ENCODE results near the gene SCFD1. TPM values are rescaled to one million over a fixed set of nuclear protein-coding genes. Genes with fewer than 3 reads are reported as not detected.
"Not testable (repeated sequence)": the region's sequence is repeated elsewhere in the genome, so short reads cannot be mapped to it uniquely, and the experiment has no call there.

The SCFD1 gene, protein sequence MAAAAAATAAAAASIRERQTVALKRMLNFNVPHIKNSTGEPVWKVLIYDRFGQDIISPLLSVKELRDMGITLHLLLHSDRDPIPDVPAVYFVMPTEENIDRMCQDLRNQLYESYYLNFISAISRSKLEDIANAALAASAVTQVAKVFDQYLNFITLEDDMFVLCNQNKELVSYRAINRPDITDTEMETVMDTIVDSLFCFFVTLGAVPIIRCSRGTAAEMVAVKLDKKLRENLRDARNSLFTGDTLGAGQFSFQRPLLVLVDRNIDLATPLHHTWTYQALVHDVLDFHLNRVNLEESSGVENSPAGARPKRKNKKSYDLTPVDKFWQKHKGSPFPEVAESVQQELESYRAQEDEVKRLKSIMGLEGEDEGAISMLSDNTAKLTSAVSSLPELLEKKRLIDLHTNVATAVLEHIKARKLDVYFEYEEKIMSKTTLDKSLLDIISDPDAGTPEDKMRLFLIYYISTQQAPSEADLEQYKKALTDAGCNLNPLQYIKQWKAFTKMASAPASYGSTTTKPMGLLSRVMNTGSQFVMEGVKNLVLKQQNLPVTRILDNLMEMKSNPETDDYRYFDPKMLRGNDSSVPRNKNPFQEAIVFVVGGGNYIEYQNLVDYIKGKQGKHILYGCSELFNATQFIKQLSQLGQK
- 42.3 TPM for total RNA-seq

DNA sequence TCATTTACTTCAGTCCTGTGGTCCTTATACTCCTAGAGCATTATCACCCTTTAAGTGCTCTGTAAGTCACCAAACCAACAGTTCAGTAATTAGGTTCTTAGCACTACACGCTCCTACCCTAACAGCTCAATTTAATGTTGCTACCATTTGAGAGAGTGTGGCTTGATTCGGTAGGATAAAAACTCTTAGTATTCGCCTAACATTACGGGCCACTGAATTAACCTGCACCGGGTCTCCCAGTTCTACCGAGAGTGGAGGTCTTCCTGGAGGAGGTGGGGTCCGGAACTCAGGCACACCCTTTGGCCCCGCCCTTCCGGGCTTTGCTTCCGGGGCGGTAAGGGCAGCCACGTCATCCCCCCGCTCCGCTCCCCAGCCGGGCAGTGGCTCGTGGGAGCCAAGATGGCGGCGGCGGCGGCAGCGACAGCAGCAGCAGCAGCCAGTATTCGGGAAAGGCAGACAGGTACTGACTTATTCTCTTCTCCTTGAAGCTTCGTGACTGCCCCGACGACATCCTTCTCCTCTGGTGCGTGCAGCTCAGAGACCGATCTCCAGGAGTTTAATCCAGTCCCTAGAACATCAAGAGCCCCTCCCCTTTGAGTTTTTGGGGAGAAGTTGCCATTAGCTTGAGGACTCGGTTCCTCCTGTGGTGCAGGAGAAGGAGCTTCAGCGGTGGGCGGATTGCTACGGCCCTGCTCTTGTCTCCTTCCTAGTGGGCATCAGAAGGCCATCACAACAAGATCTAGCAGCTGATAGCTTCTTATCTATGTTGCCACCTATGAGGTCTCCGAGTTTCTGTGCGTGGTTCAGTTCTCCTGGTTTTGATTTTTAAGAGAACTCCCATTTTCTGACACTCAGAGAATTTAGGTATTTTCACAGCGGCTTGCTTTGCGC is at the start of gene SCFD1:
TSS of gene SCFD1 (plus strand) at position 380 of the 891 bp plus-strand sequence. CDS start at position 400, 20 bp downstream.
- DNase-seq (ENCODE audit: low read depth in 2 of 3, low spot score in 2 of 3): peak; percentile 68 to 95 (median 92)

DNA sequence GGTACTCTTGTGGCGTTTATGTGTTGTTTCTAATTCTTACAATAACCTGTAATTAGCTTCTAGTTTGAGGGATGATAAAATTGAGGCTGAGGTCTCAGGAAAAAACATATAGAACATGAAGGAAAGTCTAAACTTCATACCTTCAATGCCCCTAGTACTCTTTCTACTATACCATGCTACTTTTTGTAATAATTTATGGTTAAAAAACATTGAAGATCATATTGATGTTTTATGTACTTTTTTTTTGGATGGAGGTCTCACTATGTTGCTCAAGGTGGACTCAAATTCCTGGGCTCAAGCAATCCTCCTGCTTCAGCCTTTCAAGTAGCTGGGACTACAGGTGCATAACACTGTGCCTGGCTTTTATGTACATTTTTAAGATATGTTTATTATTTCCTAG is 49.3 kb upstream of the SCFD1 start:
- no peak for DNase-seq (ENCODE audit: low read depth in 2 of 3, low spot score in 2 of 3)

DNA sequence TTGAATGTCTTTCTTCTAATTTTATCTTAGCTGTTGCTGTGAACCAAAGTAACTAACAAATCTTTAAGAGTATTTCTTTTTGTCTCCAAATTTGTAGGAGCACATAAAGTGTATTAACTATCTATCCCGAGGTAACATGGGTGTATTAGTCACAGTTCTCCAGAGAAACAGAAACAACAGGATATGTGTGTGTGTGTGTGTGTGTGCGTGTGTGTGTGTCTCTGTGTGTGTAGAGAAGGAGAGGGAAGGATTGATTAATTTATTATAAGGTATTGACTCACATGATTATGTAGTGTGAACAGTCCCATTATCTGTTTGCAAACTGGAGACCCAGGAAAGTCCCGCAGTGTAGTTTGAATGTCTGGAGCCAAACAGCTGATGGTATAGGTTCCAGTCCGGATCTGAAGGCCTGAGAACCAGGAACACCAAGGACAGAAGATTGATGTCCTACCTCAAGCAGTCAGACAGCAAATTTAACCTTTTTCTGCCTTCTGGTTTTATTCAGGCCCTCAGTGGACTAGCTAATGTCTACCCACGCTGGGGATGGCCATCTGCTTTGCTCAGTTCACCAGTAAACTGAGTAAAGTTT is 48.8 kb upstream of the SCFD1 start:
- no peak for DNase-seq (ENCODE audit: low read depth in 2 of 3, low spot score in 2 of 3)

DNA sequence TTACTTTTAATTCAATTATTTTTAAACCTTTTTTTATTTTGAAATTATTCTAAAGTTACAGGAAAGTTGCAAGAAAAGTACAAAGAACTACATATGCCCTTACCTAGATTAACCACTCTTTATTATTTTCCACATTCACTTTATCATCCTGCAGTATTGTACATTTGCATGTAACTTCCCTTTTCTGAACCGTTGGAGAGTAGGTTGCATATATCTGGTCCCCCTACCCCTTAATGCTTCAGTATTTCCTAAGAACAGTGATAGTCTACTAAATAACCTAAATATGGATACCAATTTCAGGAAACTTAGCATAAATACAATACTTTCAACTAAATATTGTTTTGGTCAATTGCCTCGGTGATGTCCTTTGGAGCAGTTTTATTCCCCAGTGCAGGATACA is 48.2 kb upstream of the SCFD1 start:
- DNase-seq (ENCODE audit: low read depth in 2 of 3, low spot score in 2 of 3): peak in 1 of 3 donors; percentile 31

DNA sequence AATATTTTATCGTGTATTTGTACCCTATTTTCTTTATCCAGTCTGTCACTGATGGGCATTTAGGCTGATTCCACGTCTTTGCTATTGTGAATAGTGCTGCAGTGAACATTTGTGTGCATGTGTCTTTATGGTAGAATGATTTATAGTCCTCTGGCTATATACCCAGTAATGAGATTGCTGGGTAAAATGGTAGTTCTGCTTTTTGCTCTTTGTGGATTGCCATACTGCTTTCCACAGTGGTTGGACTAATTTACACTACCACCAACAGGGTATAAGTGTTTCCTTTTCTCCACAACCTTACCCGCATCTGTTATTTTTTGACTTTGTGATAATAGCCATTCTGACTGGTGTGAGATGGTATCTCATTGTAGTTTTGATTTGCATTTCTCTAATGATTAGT is 47.3 kb upstream of the SCFD1 start:
- peak in 1 of 3 donors; percentile 66 for DNase-seq (ENCODE audit: low read depth in 2 of 3, low spot score in 2 of 3)

DNA sequence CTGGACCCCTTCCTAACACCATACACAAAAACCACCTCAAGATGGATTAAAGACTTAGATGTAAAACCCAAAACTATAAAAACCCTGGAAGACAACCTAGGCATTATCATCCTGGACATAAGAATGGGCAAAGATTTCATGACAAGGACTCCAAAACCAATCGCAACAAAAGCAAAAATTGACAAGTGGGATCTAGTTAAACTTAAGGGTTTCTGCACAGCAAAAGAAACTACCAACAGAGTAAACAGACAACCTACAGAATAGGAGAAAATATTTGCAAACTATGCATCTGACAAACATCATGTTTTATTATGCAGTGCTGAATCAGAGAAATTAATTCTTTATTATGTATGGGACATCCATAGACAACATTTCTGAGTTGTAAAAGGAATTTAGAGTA is 45.8 kb upstream of the SCFD1 start:
- DNase-seq (ENCODE audit: low read depth in 2 of 3, low spot score in 2 of 3): not testable (repeated sequence)

DNA sequence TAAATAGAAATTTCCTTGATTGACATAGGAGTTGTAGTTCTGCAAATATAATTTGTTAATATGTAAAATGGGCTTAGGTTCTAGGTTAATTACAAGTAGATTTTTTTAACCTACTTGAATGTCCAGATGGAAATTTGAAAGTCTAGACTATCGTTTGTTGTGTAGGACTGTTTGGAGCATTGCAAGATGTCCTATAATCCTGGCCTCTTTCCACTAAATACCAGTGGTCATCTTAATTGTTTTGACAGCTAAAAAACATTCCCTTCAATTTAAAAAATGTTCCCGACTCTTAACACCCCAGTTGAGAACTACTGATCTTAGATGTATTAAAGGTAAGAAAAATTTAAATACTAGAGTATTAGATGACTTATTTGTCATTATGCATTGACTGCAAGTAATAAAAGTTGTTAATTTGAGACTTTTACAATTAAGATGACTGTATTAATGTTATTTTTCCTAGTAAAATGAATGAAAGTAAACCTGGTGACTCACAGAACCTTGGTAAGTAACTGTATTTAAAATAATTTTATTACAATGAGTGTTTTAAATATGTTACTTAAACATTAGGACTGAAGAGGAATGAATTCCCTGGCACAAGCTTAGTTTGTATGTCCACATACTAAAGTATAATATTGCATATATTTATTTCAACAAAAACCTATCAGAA is 41.4 kb upstream of the SCFD1 start:
- DNase-seq (ENCODE audit: low read depth in 2 of 3, low spot score in 2 of 3): no peak

DNA sequence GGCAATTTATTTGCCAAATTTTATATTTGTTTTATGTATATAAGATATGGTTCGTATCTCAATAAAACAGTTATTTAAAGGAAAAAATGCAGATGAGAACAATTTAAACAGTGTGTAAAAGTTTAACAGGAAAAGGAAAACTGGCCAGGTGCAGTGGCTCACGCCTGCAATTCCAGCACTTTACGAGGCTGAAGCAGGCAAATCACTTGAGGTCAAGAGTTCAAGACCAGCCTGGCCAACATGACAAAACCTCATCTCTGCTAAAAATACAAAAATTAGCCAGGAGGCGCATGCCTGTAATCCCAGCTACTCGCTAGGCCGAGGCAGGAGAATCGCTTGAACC is 40.9 kb upstream of the SCFD1 start:
- DNase-seq (ENCODE audit: low read depth in 2 of 3, low spot score in 2 of 3): no peak

DNA sequence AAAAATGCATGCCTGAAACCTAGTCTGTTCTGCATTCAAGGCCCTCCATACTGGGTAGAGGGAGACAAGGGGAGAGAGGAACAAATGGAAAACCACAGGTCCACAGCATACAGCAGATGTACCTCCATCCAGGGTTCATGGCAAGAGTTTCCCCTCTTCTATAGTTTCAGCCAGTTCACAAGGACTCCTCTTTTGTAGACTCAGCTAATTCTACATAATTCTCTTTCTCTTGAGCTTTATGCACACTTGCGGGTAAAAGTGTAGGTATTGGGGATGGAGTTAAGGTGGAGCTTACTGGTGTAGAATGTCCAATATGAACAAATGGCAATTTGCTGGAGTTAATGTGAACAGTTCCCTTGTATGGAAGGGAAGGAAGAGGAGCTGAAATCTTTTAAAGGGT is 39.7 kb upstream of the SCFD1 start:
- no peak for DNase-seq (ENCODE audit: low read depth in 2 of 3, low spot score in 2 of 3)

DNA sequence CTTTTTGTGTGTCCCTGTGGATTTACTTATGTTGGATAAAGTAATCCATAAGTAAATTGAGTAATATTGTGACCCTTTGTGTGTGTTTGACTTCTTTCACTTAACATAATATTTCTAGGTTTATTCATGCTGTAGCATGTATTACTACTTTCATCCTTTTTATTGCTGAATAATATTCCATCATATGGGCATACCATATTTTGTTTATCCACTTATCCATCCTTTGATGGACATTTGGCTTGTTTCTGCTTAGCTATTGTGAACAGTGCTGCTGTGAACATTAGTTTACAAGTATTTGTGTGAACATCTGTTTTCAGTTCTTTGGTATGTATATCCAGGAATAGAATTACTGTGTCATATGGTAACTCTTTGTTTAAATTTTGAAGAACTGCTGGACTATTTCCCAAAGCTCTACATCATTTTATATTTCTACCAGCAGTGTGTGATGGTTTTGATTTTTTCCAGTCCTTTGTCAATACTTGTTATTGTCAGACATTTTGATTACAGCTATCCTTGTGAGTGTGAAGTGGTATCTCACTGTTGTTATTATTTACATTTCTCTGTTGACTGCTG is 38.0 kb upstream of the SCFD1 start:
- no peak for DNase-seq (ENCODE audit: low read depth in 2 of 3, low spot score in 2 of 3)

DNA sequence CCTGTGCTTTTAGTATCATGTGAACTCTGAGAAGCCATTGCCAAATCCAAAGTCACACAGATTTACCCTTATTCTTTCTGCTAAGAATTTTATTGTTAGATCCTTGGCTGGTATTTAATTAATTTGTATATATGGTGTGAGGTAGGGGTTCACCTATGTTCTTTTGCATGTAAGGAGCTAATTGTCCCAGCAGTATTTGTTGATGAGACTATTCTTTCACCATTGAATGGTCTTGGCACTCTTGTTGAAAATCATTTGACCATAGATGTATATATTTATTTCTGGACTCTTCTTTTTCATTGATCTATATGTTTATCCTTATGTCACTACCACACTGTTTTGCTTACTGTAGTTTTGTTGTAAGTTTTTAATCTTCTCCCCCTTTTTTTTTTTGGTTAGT is 36.9 kb upstream of the SCFD1 start:
- no peak for DNase-seq (ENCODE audit: low read depth in 2 of 3, low spot score in 2 of 3)

DNA sequence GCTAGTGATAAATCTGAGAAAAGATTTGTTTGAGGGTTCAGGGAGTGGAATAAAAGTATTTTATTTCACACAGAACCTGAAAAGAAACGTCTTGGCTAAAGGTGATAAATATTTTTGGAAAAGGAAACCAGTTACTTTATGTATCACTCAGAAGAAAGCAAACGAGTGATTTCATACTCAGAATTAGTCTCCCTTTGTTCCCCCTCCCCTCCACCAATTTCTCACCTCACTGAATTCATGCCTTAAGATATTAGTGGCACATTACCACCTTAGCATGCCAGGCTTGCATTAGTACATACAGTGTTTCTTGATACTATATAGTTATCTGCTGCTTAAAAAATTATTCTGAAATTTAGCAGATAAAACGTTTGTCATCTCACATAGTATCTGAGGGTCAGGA is 35.0 kb upstream of the SCFD1 start:
- DNase-seq (ENCODE audit: low read depth in 2 of 3, low spot score in 2 of 3): no peak

DNA sequence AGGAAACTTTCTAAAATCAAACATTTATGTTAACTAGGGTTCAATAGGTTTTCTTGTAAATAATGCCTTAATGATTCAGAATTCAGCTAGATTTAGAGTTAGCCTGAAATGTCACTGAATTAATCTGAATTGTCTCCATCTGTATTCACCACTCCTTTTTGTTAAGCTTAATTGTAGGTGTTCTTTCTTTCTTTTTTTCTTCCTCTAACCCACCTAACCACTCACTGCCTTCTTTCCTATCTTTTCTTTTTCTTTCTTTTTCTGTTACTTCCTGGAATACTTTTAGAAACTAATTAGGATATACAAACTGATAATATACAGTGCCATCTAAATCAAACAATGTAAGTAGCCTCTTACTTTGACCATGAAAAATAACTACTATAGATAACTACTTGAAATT is 33.2 kb upstream of the SCFD1 start:
- DNase-seq (ENCODE audit: low read depth in 2 of 3, low spot score in 2 of 3): no peak

DNA sequence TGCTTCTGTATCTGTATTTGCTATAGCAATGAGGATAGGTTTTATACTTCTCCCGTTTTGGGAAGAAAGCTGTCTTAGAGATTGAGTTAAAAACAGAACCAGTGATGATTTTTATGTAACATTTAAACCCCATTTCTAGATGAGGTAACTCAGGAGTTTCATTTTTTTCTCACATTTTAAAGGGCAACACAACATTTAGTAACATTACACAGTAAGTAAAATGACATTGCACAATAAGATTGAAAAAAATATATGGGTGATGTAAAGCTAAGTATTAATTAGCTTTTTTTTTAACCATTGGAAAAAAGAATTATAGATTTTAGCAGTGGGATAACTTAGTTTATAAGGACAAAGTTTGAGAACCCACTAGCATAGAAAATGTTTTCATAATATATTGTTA is 25.2 kb upstream of the SCFD1 start:
- no peak for DNase-seq (ENCODE audit: low read depth in 2 of 3, low spot score in 2 of 3)

DNA sequence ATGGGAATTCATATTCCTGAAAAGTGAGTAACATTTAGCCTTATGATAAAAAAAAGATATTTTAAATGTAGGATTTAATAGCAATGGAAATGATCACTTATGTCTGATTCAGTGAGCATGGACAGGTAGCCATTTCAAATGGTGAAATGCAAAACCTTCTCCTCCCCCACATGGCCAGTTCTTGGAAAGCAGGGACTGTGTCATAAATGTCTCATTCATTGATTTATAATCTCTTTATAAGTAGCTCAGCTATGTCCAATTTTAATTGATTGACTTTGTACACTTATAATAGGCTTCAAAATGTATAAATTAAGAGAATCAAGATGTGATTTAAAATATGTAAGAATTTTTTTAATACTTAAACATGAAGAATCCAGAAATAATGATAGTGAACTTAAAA is 24.6 kb upstream of the SCFD1 start:
- DNase-seq (ENCODE audit: low read depth in 2 of 3, low spot score in 2 of 3): no peak

DNA sequence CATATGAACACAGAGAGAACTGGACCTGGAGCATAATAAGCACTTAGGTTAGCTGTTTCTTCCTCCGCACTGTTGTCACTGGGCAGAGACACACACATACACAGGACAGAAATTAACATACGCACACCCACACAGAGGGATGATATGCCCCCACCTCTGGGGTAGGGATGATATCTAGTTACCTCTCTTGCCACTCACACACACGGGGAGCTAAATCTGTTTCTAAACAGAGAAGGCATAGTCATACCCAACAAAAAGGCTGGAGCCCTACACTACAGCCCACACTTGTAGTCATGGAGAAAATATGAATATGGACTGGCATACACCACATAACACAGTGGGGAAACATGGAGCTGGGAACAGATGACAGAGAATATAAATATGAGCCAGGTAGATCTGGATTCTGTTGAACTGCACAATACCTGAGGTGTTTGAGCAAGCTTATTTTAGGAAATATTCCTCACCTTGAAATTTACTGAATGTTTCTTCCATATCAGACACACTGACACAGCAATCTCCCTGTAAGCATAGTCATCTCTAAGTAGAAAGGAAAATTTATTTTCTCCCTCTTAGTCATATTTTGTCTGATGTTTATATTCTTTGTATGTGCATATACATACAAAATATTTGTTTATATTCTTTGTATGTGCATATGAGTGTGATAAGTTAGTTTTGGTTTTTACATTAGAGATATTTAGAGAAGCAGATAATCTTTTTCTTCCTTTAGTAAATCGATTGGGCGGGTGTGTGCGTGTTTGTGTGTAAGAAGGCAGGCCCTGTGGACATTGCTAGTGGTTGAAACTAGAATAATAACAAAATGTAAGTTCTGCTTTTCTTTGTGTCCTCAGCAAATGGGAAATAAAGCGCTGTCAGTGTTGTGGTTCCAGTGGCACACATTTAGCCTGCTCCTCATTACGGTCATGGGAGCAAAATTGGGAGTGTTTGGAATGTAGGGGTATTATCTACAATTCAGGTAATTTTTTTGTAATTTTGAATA is 20.9 kb upstream of the SCFD1 start:
- no peak for DNase-seq (ENCODE audit: low read depth in 2 of 3, low spot score in 2 of 3)

DNA sequence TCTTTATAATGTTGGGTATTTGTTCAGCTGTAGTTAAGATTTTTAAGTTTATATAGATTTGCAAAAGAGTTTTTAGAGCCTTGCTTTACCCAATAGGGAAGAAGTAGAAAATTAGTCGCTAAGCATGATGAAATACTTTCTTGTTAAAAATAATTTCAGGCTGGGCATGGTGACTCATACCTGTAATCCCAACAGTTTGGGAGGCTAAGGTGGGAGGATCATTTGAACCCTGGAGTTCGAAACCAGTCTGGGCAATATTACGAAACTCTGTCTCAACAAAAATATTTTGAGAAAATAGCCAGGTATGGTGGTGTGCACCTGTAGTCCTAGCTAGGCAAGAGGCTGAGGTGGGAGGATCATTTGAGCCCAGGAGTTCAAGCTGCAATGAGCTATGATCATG is 18.7 kb upstream of the SCFD1 start:
- DNase-seq (ENCODE audit: low read depth in 2 of 3, low spot score in 2 of 3): no peak

DNA sequence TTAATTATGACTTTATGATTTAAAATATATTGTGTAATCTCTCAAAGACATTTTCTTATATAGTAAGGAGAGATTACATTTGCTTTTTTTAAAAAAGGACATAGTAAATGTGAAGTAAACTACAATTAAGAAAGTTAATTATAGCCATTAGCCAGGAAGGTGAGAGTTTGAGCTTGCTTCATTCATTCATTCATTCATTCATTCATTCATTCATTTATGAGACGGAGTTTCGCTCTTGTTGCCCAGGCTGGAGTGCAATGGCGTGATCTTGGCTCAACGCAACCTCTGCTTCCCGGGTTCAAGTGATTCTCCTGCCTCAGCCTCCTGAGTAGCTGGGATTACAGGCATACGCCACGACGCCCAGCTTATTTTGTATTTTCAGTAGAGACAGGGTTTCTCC is 17.4 kb upstream of the SCFD1 start:
- DNase-seq (ENCODE audit: low read depth in 2 of 3, low spot score in 2 of 3): not testable (repeated sequence)

Data from hematopoietic multipotent progenitor cell (in vitro differentiated cells).